Measurements from ENCODE around the gene PCDHGB5. TPM values are rescaled to one million over a fixed set of nuclear protein-coding genes. Genes with fewer than 3 reads are reported as not detected.
"Not testable (repeated sequence)": the region's sequence is repeated elsewhere in the genome, so short reads cannot be mapped to it uniquely, and the experiment has no call there.

PCDHGB5 gene
- total RNA-seq, 1 donor from 2014 or later = 15.0 TPM

- Histone ChIP-seq H3K27me3 (no peaks in the 10 kb centered on the region), H3K4me3 (no peak overlapping the region), H3K27ac (no peak overlapping the region), H3K36me3 (peaks cover 0 to 9% of the 10 kb centered on the region in 2 donors), H3K9me3 (peaks cover 71% of the 10 kb centered on the region), H3K4me1 (no peaks in the 10 kb centered on the region)
- no peak for DNase-seq (ENCODE audit: extremely low spot score in 2 of 2)
- TF ChIP-seq POLR2A (IDR thresholded peaks at IDR 0.05) (no peak), POLR2AphosphoS5 (IDR thresholded peaks at IDR 0.05; ENCODE audit: insufficient read depth in 1 of 2, low read depth in 1 of 2) (no peak)
- TF ChIP-seq, protein P1, sequence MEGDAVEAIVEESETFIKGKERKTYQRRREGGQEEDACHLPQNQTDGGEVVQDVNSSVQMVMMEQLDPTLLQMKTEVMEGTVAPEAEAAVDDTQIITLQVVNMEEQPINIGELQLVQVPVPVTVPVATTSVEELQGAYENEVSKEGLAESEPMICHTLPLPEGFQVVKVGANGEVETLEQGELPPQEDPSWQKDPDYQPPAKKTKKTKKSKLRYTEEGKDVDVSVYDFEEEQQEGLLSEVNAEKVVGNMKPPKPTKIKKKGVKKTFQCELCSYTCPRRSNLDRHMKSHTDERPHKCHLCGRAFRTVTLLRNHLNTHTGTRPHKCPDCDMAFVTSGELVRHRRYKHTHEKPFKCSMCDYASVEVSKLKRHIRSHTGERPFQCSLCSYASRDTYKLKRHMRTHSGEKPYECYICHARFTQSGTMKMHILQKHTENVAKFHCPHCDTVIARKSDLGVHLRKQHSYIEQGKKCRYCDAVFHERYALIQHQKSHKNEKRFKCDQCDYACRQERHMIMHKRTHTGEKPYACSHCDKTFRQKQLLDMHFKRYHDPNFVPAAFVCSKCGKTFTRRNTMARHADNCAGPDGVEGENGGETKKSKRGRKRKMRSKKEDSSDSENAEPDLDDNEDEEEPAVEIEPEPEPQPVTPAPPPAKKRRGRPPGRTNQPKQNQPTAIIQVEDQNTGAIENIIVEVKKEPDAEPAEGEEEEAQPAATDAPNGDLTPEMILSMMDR (IDR thresholded peaks at IDR 0.05) = no peak
- intact Hi-C loops (cut with DNase I) = no loop called here
Measured at GRCh38 chr5:141389153-141390042, 8.3 kb upstream of the PCDHGB5 start.

DNA sequence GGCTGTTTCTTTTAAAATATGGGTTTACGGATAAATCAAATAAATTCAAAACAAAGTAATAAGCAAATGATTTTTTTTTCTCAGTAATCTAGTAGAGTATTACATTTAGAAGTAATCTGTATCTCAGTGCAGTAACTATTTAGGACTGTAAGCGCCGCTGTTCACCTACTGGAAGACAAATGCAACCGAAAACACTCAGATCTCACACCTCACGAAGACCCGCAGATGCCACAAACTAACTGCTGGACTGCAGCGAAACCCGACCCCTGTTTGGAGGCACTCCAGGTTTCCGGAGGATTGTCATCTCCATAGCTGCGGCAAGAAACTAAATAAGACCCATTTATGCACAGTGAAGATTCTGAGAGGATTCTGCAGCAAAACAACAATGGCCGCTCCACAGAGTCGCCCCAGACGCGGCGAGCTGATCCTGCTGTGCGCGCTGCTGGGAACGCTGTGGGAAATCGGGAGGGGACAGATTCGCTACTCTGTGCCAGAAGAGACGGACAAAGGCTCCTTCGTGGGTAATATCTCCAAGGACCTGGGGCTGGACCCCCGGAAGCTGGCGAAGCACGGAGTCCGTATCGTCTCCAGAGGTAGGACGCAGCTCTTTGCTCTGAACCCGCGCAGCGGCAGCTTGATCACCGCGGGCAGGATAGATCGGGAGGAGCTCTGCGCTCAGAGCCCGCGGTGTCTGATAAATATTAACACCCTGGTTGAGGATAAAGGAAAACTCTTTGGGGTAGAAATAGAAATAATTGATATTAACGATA, 5.1 kb upstream of the PCDHGB5 start, which contains the start of gene PCDHGA8:
Gene PCDHGA8 (plus strand): TSS at position 205 of the 770 bp plus-strand sequence. CDS start 181 bp downstream, at position 386.
- no peaks in the 10 kb centered on the region for H3K27me3 ChIP-seq
- intact Hi-C loops (cut with DNase I) = no loop called here
- TF ChIP-seq, protein P1 (IDR thresholded peaks at IDR 0.05) = no peak
- no peak for TF ChIP-seq POLR2AphosphoS5 (IDR thresholded peaks at IDR 0.05; ENCODE audit: insufficient read depth in 1 of 2, low read depth in 1 of 2)
- no peak for TF ChIP-seq POLR2A (IDR thresholded peaks at IDR 0.05)

GRCh38 chr5:141393267-141393666, 4.5 kb upstream of the PCDHGB5 start:
- intact Hi-C loops (cut with DNase I) = no loop called here
- DNase-seq (ENCODE audit: extremely low spot score in 2 of 2) = no peak
- H3K4me3 ChIP-seq = no peak overlapping the region
- no peaks in the 10 kb centered on the region for H3K27me3 ChIP-seq
- H3K27ac ChIP-seq = no peak overlapping the region
- no peaks in the 10 kb centered on the region for H3K4me1 ChIP-seq
- TF ChIP-seq POLR2A (IDR thresholded peaks at IDR 0.05) (no peak), POLR2AphosphoS5 (IDR thresholded peaks at IDR 0.05; ENCODE audit: insufficient read depth in 1 of 2, low read depth in 1 of 2) (no peak)
- TF ChIP-seq, protein P1 (IDR thresholded peaks at IDR 0.05) = no peak
- peaks cover 75% of the 10 kb centered on the region for H3K9me3 ChIP-seq
- H3K36me3 ChIP-seq = peaks cover 0 to 9% of the 10 kb centered on the region in 2 donors

More for the DNA sequence above, 5.1 kb upstream of the PCDHGB5 start, which contains the start of gene PCDHGA8:
- Histone ChIP-seq H3K4me1 (no peaks in the 10 kb centered on the region), H3K27ac (no peak within 1 kb of the TSS), H3K36me3 (peaks cover 0 to 9% of the 10 kb centered on the region in 2 donors), H3K4me3 (no peak within 1 kb of the TSS), H3K9me3 (peaks cover 74% of the 10 kb centered on the region)
- DNase-seq (ENCODE audit: extremely low spot score in 2 of 2) = no peak

- Histone ChIP-seq H3K36me3 (peaks cover 0 to 20% of the 10 kb centered on the region in 2 donors), H3K9me3 (peaks cover 74% of the 10 kb centered on the region)
- H3K4me1 ChIP-seq; H3K27ac ChIP-seq; H3K27me3 ChIP-seq; intact Hi-C loops (cut with DNase I); DNase-seq (ENCODE audit: extremely low spot score in 2 of 2); H3K4me3 ChIP-seq: not testable (repeated sequence)
Measured at GRCh38 chr5:141394401-141395187, 3.2 kb upstream of the PCDHGB5 start.

- no peaks in the 10 kb centered on the region for H3K27me3 ChIP-seq
- TF ChIP-seq, protein P1 (IDR thresholded peaks at IDR 0.05) = no peak
- TF ChIP-seq POLR2A (IDR thresholded peaks at IDR 0.05) (no peak), POLR2AphosphoS5 (IDR thresholded peaks at IDR 0.05; ENCODE audit: insufficient read depth in 1 of 2, low read depth in 1 of 2) (no peak)
- H3K27ac ChIP-seq = no peak overlapping the region
- H3K36me3 ChIP-seq = peaks cover 0 to 20% of the 10 kb centered on the region in 2 donors
- H3K4me3 ChIP-seq = no peak overlapping the region
- H3K9me3 ChIP-seq = peaks cover 70% of the 10 kb centered on the region
- no peak for DNase-seq (ENCODE audit: extremely low spot score in 2 of 2)
- no peaks in the 10 kb centered on the region for H3K4me1 ChIP-seq
- intact Hi-C loops (cut with DNase I) = no loop called here
Measured at GRCh38 chr5:141398608-141399007, 861 bp downstream of the PCDHGB5 start.
